ENCODE data around the gene GPA33.

GPA33 gene

DNA sequence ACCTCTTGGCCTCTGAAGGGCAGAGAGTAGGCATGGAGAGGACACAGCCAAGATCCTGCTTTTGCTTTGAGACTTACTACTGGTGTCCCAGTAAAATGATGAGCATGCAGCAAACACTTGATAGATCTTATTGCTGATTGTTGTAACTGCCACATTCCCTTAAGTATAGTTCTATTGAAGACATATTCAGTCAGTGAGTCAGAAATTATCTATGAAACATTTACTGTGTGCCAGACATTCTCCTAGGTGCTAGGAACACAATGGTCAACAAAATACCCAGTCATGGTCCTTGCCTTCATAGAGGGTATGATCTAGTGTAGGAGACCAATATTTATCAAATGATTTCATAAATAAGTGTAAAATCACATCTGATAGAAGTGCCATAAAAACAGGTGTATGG is 17.3 kb upstream of the GPA33 start:
- FAIRE-seq (no peak), DNase-seq (ENCODE audit: insufficient read length, low spot score) (no peak)

DNA sequence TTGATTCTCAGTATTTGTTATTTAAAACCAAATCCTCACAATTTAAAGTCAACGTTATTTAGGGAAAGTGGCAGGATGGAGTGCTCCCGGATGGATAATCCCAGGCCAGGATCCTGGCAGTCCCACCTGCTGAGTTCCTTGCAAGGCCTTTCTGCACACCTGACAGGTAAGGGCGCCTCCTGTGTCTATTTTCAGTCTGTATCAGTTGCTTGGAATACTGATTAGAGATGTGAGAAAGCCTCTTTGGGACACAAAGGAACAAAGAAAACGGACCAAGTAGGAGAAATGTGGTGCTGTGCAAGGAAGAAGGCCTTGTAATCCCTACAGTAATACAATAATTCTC is 15.9 kb upstream of the GPA33 start:
- FAIRE-seq (no peak), DNase-seq (ENCODE audit: insufficient read length, low spot score) (no peak)
- TF ChIP-seq POLR2A (IDR thresholded peaks at IDR 0.05; ENCODE audit: low read depth, low read length), result no peak

More for the DNA sequence above, 17.3 kb upstream of the GPA33 start:
- no peak for TF ChIP-seq POLR2A (IDR thresholded peaks at IDR 0.05; ENCODE audit: low read depth, low read length)

DNA sequence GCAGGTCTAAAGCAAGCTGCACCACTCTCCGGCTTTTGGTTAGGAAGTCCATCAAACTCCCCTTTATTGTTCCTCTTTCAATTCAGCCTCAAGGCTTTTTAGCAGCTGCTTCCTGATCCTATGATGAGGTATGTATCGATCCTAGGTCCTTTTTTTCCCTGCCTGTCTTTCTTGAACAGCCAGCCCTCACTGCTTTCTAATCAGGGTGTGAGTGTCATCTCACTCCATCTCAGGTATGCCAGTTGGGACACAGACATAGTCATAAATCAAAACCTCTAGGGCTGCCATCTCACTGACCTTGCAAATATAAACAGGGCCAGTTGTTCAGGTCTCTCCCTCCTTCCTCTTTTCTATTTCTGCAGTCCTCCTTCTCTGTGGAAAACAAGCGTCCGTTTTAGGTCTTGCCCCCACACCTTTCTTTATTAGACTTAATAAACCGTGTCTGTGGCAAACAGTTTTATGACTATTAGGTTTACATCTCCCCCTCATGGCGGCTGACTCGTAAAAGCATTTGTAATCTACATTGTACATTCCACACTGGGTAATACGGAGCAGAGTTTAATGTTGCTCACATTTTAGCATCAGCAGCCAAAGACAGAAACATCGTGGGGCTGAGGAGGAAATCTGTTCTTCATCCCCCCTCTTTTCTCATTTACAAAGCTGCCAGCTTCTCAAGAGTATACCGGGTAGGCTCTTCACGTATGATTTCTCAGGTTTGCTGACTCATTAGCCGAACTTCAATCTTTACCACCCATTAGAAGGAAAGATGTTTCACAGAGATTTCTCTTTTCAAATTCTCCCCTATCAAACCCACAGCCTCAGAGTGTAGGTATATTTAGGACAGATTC is 15.3 kb upstream of the GPA33 start:
- no peak for TF ChIP-seq POLR2A (IDR thresholded peaks at IDR 0.05; ENCODE audit: low read depth, low read length)
- no peak for DNase-seq (ENCODE audit: insufficient read length, low spot score)
- no peak for FAIRE-seq

DNA sequence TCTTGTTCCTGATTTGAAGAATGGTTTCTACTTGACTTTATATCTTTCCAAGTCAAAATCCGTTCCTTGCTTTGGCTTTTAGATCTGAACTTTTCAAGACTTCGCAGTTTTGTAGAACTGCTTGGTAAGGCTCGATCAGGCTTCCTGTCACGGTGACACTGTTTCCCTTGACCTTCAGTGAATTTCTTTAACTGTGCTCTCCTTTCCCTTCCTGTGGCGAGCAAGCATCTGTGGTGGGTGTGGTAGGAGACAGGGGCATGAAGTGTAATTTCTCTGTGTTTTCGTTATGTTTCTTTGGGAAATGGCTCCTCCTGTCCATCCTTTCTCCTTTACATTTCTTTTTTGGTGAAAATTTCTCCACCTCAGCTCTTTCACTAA is 14.1 kb upstream of the GPA33 start:
- DNase-seq (ENCODE audit: insufficient read length, low spot score), result no peak
- FAIRE-seq, result no peak
- no peak for TF ChIP-seq POLR2A (IDR thresholded peaks at IDR 0.05; ENCODE audit: low read depth, low read length)

DNA sequence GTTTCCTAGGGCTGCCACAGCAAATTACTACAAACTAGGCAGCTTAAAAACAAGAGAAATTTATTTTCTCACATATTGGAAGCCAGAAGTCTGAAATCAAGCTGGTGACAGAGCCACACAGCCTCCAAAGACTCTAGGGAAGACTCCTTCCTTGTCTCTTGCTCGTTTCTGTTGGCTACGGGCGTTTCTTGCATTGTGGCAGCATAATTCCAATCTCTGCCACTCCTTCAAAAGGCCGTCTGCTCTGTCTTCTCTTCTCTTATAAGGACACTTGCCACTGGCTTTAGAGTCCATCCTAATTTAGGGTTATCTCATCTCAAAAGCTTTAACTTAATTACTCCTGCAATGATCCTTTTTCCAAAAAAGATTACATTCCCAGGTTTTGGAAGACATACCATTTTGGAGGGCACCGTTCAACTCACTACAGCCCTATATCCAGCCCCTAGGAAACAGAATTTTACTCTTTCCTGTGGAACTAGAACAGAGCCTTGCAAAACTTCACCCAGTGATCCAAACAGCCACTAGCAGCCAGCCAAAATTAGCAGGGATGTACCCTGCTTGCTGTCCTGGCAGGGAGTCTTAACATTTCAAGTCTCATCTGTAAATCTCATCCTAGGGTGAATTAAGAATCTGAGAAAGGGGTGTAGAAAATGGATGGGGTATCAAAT is 12.9 kb upstream of the GPA33 start:
- DNase-seq (ENCODE audit: insufficient read length, low spot score) (no peak), FAIRE-seq (no peak)

DNA sequence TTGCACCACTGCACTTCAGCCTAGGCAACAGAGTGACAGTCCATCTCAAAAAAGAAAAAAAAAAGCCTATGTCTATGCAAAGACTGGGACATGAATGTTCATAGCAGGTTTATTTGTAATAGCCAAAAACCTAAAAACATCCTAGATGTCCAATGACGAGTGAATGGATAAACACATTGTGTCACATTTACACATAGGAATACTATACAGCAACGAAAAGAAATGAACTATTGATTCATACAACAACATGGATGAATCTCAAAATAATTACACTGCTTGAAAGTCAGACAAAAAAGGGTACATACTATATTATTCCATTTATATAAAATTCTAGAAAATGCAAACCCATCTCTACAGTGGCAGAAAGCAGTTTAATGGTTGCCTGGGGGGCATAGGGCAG is 11.6 kb upstream of the GPA33 start:
- no peak for FAIRE-seq
- DNase-seq (ENCODE audit: insufficient read length, low spot score), result no peak

More for the DNA sequence above, 12.9 kb upstream of the GPA33 start:
- TF ChIP-seq POLR2A (IDR thresholded peaks at IDR 0.05; ENCODE audit: low read depth, low read length), result no peak

DNA sequence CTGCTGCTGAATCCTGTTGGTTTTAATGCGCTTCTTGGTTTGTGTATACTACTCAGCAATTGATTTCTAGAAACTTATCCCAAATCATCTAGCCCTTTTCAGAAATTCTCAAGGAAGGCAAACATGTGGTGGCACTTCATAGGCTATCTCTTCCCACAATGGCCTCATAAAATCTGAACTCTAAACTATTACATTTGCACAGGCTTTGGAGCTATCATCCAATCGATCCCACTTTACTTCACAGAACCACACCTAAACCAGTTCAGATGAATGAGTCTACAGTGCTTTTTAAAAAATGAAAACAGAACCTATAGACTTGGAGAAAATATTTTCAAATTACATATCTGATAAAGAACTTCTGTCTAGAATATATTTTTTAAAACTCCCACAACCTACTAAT is 10.6 kb upstream of the GPA33 start:
- DNase-seq (ENCODE audit: insufficient read length, low spot score) (no peak), FAIRE-seq (no peak)
- no peak for TF ChIP-seq POLR2A (IDR thresholded peaks at IDR 0.05; ENCODE audit: low read depth, low read length)

More for the DNA sequence above, 11.6 kb upstream of the GPA33 start:
- no peak for TF ChIP-seq POLR2A (IDR thresholded peaks at IDR 0.05; ENCODE audit: low read depth, low read length)

DNA sequence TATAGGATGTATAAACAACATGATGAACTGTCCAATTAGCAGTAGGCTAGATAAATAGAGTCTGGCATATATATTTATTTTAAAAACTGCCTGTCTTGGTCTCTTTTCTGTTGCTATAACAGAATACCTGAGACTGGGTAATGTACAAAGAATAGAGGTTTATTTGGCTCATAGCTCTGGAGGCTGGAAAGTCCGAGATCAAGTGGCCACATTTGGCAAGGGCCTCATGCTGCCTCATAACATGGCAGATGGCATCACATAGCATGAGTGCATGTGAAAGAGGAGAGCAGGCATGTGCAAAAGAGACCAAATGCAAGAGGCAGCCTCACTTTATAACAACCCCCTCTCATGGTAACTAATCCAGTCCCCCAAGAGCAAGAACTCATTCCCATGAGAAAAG is 9.7 kb upstream of the GPA33 start:
- no peak for TF ChIP-seq POLR2A (IDR thresholded peaks at IDR 0.05; ENCODE audit: low read depth, low read length)
- FAIRE-seq (no peak), DNase-seq (ENCODE audit: insufficient read length, low spot score) (no peak)

DNA sequence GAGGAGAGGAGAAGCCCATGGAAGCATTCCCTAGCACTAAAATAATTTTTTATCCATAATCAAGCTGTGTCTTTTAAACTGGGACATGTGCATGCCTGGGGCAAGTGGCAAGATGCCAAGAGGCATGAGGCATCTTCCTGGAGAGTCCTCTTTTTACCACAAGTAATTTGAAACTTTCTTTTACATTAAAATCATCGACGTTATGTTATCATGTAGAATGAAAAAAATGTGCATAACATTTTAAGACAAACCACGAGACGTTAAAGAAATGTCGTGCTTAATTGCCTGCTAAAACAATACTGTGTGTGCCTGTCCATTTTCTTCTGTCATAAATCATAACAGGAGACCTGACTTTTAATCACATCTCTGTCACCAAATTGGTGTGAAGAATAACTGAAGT is 5.2 kb upstream of the GPA33 start:
- no peak for DNase-seq (ENCODE audit: insufficient read length, low spot score)
- no peak for FAIRE-seq
- no peak for TF ChIP-seq POLR2A (IDR thresholded peaks at IDR 0.05; ENCODE audit: low read depth, low read length)

DNA sequence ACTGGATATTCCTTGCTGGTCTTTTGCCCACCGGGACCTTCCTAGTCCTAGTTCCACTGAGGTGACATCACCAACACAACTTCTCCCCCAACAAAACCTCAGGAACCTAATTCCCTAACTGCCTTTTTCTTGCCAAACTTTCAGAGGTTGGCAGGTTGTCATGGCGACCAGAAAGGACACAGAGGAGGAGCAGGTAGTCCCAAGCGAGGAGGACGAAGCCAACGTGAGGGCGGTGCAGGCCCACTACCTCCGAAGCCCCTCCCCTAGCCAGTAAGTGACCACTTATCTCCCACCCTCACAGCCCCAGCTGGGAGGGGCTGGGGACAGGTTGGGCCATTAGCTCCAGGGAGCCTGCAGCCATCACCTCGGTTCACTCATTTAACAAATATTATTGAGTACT is 4.5 kb upstream of the GPA33 start:
- TF ChIP-seq POLR2A (IDR thresholded peaks at IDR 0.05; ENCODE audit: low read depth, low read length), result no peak
- DNase-seq (ENCODE audit: insufficient read length, low spot score) (no peak), FAIRE-seq (no peak)

DNA sequence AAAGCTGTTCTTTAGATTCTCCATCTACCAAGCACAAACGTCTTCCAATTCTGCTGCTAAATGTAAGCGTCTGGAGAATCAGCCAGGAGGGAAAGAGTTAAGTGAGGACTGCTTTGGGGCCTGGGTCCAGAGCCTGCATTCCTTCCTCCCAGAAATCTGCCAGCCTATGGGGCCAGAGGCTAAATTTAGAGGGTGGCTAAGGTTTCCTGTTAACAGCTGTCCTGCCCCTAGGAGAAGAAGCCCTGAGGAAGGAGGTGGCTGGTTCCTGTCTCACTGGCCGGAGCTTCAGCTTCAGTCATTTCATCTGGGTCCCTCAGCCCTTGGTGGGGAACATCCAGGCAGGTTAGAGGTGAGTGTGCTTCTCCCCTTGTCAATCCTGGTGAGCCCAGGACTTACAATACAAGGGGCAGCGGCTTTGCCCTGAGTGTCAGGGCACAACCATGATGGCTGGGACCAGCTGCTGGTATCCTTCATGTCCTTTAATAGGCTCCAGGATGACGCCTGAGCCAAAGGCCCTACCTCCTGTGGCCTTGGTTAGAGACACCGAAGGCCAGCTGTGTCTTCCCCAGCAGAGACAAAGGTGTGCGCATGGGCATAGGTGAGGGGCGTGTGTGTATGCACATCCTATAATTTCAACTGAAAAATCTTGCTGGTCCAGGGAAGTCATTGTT is 3.8 kb upstream of the GPA33 start, which contains the start of gene STYXL2:
STYXL2 (plus strand) TSS at position 230 of the 671 bp plus-strand sequence. CDS start 775 bp downstream, outside the sequence.
- no peak for TF ChIP-seq POLR2A (IDR thresholded peaks at IDR 0.05; ENCODE audit: low read depth, low read length)
- no peak for DNase-seq (ENCODE audit: insufficient read length, low spot score)
- no peak for FAIRE-seq

DNA sequence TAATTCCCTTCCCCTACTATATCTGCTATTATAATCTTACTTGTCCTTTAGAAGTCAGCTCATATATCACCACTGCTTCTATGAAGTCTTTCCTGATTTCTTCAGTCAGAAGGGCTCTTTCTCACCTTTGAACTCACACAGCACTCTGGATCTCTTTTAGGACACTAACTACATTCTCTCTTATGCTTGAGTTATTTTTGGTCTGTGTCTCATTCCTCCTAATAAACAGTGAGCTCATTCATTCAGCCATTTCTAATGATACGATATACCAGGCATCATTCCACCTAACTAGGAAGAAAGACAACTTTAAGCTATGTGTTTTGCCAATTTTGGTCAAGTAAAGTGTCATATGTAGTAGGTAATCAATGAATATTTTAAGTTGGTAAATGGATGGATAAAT is 2.5 kb upstream of the GPA33 start:
- DNase-seq (ENCODE audit: insufficient read length, low spot score), result no peak
- FAIRE-seq, result no peak
- no peak for TF ChIP-seq POLR2A (IDR thresholded peaks at IDR 0.05; ENCODE audit: low read depth, low read length)

DNA sequence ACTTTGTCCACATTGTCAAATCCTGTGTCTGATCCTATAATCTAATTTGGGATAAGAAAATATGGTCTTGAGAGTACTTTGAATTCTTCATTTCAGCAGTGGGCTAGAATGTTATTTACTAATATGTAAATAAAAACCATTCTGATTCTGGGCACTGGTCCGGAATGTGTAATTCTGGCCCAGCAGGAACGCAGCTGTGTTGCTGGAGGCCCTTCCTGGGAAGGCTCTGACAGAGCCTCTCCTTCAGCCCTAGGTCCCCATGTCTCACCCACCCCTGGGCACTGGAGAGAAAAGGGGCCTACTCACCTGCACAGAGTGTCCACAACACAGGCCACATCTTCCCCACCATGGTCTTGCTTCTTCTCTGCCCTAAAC is 251 bp downstream of the GPA33 start:
- TF ChIP-seq POLR2A (IDR thresholded peaks at IDR 0.05; ENCODE audit: low read depth, low read length), result no peak
- no peak for FAIRE-seq
- no peak for DNase-seq (ENCODE audit: insufficient read length, low spot score)

DNA sequence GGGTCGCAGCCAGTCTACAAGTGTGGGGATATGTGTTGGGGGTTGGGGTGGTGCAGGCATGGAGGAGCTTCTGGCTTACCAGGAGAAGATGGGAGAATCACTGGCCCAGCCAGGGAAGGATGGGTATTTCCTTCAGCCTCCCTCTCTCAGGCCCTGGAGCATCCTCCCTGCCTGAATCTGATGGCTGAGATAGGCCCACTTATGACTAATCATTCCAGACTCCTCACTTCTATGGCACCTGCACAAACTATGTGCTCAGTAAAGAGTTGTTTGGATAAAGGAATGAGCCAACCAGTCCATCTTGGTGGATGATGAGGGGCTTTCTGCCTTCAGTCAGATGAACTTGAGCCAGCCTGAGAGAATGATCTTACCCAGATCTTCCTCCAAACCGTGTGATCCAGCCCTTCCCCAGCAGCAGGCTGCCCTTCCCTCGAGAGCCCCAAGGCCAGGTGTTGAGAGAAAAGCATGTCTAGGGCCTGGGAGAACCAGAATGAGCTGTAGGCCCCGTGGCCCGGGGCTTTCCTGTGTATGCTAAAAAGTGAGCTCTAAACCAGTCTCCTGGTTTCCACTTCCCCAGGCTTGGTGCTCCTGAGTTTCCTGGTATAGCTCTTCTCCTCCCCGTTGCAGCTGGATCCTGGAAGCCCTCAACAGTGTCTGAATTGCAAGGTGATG is 1.3 kb downstream of the GPA33 start:
- DNase-seq (ENCODE audit: insufficient read length, low spot score) (no peak), FAIRE-seq (no peak)
- no peak for TF ChIP-seq POLR2A (IDR thresholded peaks at IDR 0.05; ENCODE audit: low read depth, low read length)

Measured in H54 (cell line).